NCI-H82 treated with DMSO at 0.1 percent for 48 hours (cell line): Measurements from ENCODE around the gene PLA2G4E.

ENCODE experiments used
- DNase-seq: peaks from one replicate; lab custom pipeline; 2025; ENCODE audit not compliant: unreplicated experiment; lab: John Stamatoyannopoulos, UW

Gene PLA2G4E

DNA sequence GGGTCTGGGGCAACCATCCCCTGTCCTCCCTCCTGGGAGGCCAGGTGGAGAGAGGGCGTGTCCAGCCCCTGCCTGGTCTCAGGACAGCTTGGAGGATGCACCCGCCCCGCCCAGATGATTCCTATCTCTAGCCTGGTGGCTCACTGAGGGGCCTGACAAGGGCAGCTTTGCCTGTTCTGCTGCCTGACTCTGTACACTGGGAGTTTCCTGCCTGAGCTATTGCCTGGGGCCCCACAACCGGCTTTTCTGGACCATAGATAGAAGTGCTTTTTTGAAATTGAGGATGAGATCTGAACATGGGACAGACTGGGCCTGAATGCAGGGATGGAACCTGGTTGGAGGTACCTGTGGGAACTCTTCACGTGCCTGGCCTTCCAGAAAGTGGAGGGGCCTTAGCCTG lies 751 bp upstream of the PLA2G4E start:
- DNase-seq = no peak

DNA sequence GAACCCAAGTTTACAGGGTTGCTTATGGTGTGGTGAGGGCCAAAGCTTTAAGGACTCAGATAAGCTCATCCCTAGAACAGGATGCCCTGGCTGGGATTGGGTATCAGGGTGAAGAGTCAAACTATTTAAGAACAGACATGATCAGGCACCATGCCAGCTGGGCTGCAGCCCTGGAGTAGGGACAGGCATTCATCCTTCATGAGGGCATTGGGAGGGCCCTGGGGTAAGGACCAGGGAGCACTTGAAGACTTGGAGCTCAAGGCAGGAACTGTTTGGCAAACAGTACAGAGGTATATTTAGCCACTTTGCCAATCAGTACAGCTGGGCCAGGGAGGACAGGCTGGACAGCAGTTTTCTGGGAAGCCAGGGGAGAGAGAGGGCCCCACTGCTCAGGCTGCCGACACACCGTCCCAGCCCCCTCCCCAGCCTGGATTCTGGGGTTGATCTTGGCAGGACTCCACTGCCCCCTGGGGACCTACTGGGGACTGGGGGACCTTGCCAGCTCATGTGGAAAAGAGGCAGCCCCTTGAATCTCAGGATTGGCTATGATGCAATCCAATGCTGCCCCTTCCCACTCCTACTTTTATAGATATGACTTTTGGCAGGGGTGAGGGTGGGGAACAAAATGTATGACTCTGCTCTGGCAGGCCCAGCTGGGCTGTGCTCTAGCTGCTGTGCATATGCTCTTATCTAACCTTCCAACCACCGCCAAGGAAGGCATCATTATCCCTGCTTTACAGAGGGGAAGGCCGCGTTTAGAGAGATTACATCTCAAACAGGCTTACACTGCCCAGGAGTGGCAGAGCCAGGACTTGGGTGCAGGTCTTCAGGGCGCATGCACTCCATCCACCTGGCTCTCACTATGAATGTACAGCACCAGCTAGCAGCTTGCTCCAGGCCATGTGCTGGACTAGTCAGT lies 2.3 kb downstream of the PLA2G4E start:
- peak; percentile 2 for DNase-seq

DNA sequence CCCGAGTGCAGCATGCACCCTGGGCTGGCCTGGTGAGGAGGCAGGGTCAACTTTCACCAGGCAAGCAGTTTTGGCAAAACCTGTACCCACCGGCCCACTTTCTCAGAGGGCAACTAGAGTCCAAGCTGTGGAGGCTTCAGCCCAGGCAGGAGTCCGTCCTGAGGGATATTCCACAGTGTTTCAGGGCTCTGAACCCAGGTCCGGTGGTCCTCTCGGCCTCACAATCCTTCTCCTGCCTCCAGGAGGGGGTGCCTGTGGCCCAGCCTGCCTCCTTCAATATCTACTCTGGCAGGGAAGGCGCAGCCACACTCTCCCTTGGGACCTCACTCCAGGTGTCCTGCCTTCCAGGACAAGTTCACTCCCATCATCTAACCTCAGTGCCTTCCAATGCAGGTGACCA lies 3.9 kb downstream of the PLA2G4E start:
- no peak for DNase-seq

DNA sequence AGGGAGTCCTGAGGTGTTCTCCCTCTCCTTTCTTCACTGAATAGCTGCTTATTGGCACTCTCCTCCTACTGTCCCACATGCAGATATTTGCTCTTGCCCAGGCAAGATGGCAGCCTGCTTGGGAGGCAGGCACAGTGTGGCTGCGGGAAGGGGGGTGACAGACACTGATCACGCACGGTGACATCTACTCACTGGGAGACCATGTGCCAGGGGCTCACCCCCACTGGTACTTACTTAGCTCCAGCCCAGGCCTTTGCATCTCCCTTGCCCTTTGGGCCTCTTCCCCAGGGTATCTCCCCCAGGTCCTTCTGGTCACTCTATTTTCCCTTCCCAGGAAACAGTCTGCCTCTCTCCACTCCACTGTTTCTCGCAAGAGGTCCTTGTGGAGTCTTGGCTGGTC lies 6.4 kb downstream of the PLA2G4E start:
- DNase-seq = no peak

DNA sequence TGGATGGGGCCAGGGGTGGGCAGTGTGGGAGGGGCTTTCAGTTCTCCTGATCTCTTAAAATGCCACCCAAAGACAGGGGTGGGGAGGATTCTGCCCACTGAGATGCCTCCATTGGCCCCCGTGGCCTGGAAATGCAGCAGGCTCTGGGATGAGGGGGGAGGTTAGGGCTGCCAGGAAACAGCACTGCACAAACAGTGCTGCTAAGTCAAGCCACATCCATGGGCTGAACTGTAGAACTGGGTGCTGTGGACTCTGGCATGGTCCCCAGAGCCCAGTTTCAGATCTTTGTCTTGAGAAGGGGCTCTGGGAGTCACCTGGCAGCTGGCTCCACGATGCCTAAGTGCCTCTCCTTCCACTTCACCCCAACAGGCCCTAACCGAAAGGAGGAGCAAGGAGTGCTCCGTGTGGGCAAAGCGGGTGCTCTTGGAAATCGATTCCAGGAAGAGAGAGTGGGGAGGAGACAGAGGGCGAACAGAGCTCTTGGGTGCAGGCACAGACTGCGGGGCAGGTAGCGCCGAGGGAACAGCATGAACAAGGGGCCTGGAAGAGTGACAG lies 7.8 kb downstream of the PLA2G4E start:
- no peak for DNase-seq

DNA sequence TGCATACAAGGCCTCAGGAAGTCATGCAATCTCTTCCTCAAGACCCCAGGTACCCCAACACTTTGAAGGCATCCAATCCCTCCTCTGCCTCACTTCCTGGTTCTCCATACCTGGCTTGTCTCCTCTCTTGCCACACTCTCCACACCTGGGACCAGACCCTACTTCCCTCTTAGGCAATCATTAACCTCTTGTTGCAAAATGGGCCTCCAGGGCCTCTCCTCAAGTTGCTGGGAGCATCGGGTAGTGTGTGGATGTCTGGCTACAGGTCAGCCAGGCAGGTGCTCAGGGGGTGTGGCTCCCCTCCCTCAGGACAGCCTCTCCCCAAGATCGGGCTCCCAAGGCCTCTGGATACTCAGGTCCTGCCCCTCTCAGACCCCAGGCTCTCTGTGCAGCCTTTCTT lies 8.6 kb downstream of the PLA2G4E start:
- no peak for DNase-seq

DNA sequence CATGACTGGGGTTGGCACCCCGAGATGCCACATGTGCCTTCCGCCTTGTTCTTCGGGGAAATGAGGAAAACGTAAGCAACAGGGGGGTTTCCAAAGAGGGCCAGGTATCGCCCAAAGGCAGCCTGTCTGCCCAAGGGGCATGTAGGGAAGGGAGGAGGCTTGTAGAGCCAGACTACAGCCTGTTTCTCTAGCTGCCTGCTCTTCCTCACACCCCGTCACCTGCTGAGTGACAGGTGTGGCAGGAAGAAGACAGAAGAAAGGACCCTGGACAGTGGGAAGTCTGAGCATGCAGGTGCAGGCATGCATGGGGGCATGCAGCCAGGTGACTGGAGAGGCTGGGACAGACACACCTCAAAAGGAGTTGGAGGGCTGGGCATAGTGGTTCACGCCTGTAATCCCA lies 9.8 kb downstream of the PLA2G4E start:
- no peak for DNase-seq

DNA sequence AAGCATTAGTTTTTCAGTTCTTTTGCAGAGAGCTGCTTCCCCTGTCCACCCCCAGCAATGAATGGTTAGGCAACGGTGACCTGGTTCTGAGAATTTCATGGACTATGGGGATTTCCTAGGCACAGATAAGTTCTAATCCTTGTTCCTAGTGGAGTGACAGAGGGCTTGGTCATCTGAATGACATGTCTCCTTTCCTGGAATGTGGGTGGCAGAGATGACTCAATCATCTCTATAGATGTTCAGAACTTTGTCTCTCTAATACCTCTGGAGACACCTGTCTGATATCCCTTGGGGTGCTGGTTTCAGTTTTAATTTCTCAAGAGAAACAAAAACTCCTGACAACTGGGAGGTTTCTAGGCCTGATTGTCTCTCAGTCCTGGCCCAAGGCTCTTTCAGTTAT lies 10.4 kb downstream of the PLA2G4E start:
- no peak for DNase-seq

DNA sequence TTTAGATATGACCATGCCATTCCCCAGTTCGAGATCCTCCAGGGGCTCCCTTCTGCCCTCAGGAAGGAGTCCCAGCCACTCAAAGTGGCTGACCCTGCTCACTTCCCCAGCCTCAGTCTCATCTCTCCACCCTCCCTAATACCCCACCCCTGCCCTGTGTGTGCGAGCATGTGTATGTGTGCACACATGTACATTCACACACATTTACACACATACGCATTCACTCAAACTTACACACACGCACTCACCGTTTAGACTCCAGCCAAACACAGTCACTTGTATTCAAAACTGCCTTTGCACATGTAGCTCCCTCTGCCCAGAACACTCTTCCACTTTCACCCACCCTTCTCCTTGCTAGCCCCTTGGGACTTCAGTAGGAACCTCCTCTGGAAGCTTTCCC lies 11.4 kb downstream of the PLA2G4E start:
- no peak for DNase-seq

DNA sequence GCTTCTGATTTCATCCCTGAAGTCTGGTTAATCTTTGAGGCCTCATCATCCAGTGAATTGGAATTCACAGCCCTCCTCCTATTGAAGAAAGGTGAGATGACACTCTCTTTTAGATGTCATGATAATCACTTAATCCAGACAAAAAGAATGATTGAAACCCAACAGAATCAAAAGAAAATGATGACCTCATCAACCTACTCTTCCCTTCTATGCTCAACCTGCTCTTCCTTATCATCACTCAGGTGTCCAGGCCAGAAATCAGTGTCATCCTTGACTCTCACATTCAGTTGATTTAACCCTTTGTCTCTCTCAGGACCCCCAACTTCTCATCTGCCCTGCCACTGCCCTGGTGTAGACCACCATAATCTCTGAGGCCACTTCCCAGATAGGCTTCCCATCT lies 11.8 kb downstream of the PLA2G4E start:
- no peak for DNase-seq

DNA sequence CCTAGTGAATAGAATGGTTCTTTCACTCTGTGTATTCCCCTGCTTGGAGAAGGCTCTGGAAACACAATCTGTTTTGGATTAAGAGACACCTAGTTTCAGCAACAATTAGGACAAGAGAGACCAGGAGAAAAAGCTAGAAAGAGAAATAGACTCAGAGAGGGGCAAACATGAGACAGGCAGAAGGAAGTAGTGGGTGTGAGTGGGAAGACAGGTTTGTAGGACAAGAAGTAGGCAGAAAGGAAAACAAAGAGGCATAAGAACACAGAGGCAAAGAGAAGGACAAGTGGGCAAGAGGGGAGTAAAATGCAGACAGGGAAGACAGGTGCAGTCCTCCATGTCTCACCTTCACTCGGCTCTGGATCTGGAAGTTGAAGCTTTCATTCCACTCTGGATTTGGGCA lies 13.5 kb downstream of the PLA2G4E start:
- no peak for DNase-seq

DNA sequence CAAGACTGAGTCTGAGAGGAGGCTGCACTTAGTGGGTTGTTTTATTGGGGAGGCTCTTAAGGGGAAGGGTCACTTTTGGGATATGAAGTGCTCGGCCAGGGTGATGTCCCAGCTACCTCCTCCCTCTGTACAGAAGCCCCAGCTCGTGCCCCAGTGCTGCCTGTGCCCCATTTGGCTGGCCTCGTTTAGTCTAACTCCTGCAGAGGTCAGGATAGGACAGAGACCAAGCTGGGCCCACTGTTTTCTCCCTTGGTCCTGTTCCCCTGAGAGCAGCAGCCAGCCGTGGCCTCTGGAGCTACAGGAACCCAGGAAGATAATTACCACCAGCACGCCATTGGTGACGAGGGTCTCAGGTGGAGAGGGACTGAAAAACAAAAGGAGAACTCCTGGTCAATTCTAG lies 18.5 kb downstream of the PLA2G4E start:
- no peak for DNase-seq

DNA sequence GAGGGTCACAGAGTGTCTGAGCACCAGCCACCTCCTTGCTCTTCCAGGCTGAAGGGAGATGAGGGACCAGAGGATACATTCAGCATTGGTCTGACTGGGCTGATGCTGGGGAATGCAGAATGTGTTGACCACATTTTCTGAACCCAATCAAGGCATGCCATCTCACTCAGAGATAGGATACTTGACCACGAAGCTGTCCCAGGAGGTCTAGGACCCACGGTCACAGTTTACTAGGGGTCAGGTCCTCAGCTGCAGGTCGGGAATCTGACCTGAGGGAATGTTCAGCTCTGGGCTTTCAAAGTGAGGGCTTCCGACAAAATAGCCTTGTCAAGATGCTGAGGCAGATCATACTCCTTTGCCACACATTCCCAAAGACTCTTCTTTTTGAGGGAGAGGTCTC lies 19.6 kb downstream of the PLA2G4E start:
- DNase-seq = no peak

DNA sequence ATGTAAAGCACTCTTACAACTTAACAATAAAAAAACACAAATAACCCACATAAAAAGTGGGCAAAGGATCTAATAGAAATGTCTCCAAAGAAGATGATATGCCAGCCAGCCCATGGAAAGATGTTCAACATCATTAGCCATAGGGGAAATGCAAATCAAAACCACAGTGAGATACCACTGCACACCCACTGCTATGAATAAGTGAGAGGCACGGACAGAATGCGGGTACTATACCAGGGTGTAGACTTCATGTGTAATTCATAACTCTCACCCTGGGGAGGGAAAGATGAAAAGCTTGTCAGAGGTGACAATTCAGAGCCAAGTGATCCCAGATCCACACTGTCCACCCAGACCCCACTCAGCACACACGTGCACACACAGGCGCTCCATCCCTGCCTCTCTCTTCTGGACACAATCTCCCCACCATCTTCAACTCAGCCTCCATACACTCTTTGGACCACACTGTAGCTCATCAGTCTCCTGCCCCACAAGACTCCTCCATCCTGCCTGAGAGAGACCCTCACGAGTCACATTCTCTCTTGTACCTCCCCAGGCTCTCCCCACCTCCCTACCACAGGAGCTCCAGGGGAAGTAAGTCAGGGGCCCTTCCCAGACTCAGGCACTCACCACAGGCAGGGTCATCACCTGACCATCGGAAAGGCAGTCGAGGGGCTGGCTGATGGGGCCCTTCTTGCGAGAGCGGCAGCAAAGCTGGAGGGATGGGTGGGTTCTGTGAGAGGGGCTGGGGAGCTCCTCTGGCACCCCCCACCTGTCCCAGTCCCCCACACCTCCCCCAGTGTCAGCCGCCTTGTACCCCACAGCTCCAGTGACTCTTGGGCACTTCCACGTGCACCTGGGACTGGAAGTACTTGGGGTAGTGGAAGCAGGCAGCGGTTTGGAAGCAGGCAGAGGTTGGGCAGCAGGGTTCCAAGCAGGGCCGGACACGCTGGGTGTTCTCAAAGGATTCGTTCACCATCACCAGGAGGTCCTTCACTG lies 21.3 kb downstream of the PLA2G4E start:
- DNase-seq = no peak

DNA sequence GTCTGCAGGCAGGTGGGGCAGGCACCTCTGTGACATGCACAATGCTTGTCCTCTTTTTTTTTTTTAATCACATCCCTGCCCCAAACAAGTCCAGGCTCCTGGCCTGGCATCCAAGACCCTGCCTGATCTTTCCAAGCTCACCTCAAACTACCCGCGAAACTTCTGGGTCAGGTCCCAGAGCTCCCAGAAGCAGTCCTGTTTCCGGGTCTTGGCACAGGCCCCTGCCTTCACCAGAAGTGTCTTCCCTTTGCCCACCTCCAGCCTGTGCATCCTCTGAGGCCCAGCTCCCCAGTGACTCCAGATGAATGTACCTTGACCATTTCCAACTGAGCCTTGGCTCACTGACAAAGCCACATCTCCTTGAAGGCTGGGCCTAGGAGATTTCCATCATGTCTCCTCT lies 23.0 kb downstream of the PLA2G4E start:
- DNase-seq = no peak

DNA sequence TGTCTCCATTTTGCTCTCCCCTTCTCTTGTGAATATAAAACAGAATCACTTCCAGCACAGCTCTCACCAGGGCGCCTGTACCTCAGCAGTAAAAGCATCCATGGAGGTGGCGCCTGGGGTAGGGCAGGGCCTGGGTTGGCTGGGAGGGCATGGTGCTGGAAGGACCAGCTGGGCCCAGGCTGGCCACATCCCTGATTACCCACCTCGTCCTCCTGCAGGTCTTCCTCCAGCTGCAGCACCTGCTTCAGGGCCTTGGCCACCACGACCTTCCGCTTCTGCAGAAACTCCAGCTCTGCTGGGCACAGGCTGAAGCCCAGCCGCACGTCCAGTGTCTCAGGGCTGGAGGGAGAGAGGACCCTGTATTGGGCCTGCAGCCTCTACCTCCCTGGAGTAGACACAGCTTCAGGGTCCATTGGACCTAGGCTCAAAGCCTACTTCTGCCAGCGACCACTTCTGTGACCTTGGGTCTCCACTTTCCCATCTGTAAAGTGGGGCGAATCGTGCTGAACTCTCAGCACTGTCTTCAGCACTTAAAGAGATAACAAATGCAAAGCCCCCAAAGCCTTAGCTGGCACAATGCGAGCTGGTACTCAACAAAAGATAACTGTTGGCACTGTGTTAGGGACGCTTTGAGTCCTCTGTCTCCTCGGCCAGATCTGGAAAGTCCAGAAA lies 23.8 kb downstream of the PLA2G4E start:
- DNase-seq = no peak

DNA sequence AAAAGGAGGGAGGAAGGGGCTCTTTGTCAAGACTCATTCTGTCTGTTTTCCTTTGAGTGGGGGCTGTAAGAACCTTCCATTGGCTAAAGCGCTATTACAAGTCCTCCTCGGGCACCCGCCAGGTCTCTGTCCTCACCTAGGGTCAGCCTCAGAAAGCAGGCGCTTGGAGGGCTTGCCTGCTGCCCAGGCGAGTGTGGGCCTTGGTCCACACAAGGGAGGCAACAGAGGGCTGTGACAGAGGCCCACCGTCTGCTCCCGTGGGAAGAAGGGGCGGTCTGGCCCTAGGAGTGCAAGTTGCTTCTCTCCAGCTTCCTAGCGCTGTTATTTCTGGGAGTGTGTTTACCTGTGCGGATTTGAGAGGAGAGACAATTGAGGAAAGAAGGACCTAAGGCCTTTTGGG lies 24.5 kb downstream of the PLA2G4E start:
- no peak for DNase-seq

DNA sequence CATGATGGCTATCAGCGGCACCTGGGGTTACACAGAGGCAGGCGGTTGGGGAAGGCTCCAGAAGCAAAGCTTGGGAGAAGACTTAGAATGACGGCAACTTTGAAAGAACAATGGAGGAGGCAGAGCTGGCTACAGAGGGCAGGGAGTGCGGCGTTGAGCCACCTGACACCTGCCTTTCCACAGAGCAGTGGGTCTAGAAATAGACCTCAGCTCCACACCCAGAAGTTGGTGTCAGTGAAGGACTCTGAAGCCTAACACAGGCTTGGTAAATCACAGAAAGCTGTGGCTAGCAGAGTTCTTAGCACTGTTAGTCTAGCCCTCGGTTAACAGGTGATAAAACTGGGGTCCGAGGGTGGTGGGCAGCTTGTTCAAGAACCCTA lies 25.4 kb downstream of the PLA2G4E start:
- DNase-seq = no peak

DNA sequence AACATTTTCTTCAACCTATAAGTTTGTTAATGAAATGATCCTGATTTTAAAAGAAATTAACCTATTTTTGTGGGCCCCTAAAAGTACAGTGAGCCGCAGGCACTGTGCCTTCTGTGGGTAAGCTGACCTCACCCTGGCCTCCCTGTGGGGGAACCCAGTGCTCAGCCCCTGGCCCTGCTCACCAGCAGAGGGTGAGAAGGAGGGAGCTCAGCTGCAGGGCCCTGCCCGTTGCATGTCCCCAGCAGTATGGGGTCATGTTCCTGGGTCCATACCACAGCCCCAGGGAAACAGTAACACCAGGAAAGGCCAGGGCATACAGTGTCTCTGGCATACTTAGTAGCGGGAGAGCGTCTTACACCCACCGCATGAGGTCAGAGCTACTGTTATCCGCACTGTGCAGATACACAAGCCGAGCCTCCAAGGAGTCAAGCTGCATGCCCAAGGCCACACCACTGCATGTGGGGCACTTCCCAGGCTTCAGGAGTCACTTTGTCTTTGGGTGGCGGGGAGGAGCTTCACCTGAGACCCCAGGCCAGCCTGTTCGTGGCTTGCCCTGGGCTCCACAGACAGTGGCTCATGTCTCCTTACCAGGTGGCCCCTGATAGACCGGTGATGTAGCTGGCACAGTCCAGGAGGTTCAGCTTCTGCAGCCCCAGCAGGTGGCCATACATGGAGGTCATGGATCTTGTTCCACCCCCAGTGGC lies 25.9 kb downstream of the PLA2G4E start:
- no peak for DNase-seq

DNA sequence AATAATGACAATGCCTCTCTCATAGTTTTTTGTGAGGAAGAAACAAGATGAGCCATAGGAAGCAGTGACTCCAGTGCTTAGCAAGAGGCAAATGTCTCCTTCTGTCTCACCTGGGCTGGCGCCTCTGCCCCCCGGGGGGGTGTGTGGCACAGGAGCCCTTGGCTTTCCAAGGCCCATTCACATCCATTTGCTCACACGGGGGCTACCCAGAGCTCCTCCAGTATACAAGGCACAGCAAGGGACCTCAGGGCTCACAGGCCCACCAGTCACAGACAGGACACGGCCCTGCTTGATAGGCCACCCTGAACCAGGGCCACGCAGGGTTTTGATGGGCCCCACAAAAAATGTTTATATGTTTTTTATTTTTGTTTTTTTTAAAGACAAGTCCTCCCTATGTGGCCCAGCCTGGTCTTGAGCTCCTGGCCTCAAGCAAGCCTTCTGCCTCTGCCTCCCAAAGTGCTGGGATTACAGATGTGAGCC lies 26.6 kb downstream of the PLA2G4E start:
- DNase-seq = no peak
